NCI-H1417 (cell line): ENCODE results near the gene RTKN2.

Source experiments
- DNase-seq, 3 experiments: peaks; one replicate each; lab custom pipeline; 2025; lab: John Stamatoyannopoulos, UW

The RTKN2 gene

GRCh38 chr10:62175251-62175650, 93.4 kb downstream of the RTKN2 start:
- no peak for DNase-seq

GRCh38 chr10:62172465-62172864, 96.2 kb downstream of the RTKN2 start:
- DNase-seq: no peak

- no peak for DNase-seq
Observed at GRCh38 chr10:62171791-62172190, 96.9 kb downstream of the RTKN2 start.

GRCh38 chr10:62170732-62171131, 97.9 kb downstream of the RTKN2 start:
- DNase-seq: no peak

GRCh38 chr10:62166331-62167131, 102.1 kb downstream of the RTKN2 start:
- no peak for DNase-seq

GRCh38 chr10:62165803-62166202, 102.8 kb downstream of the RTKN2 start:
- no peak for DNase-seq

- no peak for DNase-seq
Observed at GRCh38 chr10:62163024-62163423, 105.6 kb downstream of the RTKN2 start.

GRCh38 chr10:62162261-62162981, 106.2 kb downstream of the RTKN2 start:
- no peak for DNase-seq

GRCh38 chr10:62159351-62159750, 109.3 kb downstream of the RTKN2 start:
- DNase-seq: no peak

GRCh38 chr10:62157601-62158000, 111.0 kb downstream of the RTKN2 start:
- DNase-seq: no peak

GRCh38 chr10:62155054-62155680, 113.5 kb downstream of the RTKN2 start:
- no peak for DNase-seq

GRCh38 chr10:62154231-62154630, 114.4 kb downstream of the RTKN2 start:
- DNase-seq: no peak

GRCh38 chr10:62153191-62153590, 115.5 kb downstream of the RTKN2 start:
- no peak for DNase-seq

- no peak for DNase-seq
Observed at GRCh38 chr10:62149621-62150020, 119.0 kb downstream of the RTKN2 start.

GRCh38 chr10:62148155-62148554, 120.5 kb downstream of the RTKN2 start:
- DNase-seq: no peak

- no peak for DNase-seq
Observed at GRCh38 chr10:62147425-62147824, 121.2 kb downstream of the RTKN2 start.

- no peak for DNase-seq
Observed at GRCh38 chr10:62136931-62137330, 131.7 kb downstream of the RTKN2 start.

GRCh38 chr10:62133618-62134017, 135.0 kb downstream of the RTKN2 start:
- DNase-seq: no peak
